H9 (cell line): ENCODE measurements around the gene PITPNB. TPM values are rescaled to one million over a fixed set of nuclear protein-coding genes. Genes with fewer than 3 reads are reported as not detected.

Source experiments
- DNase-seq: peaks from one replicate; pipeline ENCODE4 v3.0.0-alpha.2; 2017
- H2AFZ ChIP-seq: one replicate; pipeline ENCODE4 v1.6.1; 2013; ENCODE audit warnings: mild to moderate bottlenecking, low read length, control low read depth, moderate library complexity
- H2AK5ac ChIP-seq: 2 replicates; pipeline ENCODE4 v1.6.1; 2013; ENCODE audit warnings: low read length, control low read depth, mixed read lengths; ENCODE audit not compliant: insufficient read length
- H2BK120ac ChIP-seq: one replicate; pipeline ENCODE4 v1.6.1; 2013; ENCODE audit warnings: low read depth, mild to moderate bottlenecking, low read length, control low read depth, inconsistent platforms; ENCODE audit not compliant: poor library complexity, severe bottlenecking
- H2BK12ac ChIP-seq: 2 replicates; pipeline ENCODE4 v1.6.1; 2013; ENCODE audit warnings: low read length, control low read depth, mixed read lengths, low read depth; ENCODE audit not compliant: insufficient read length
- H2BK15ac ChIP-seq: 2 replicates; pipeline ENCODE4 v1.6.1; 2013; ENCODE audit warnings: low read depth, low read length, control low read depth
- H2BK20ac ChIP-seq: one replicate; pipeline ENCODE4 v1.6.1; 2013; ENCODE audit warnings: low read depth, mild to moderate bottlenecking, low read length, control low read depth, inconsistent platforms; ENCODE audit not compliant: poor library complexity, severe bottlenecking
- H2BK5ac ChIP-seq: 2 replicates; pipeline ENCODE4 v1.6.1; 2013; ENCODE audit warnings: low read length, control low read depth, mixed read lengths; ENCODE audit not compliant: insufficient read length
- H3K14ac ChIP-seq: 2 replicates; pipeline ENCODE4 v1.6.1; 2013; ENCODE audit warnings: low read length, control low read depth; ENCODE audit not compliant: insufficient read depth
- H3K18ac ChIP-seq: 2 replicates; pipeline ENCODE4 v1.6.1; 2013; ENCODE audit warnings: low read depth, mild to moderate bottlenecking, mixed read lengths, low read length, control low read depth; ENCODE audit not compliant: insufficient read length
- H3K23ac ChIP-seq: 2 replicates; pipeline ENCODE4 v1.6.1; 2013; ENCODE audit warnings: low read length, control low read depth, mixed read lengths, low read depth; ENCODE audit not compliant: insufficient read length
- H3K23me2 ChIP-seq: 2 replicates; pipeline ENCODE4 v1.6.1; 2013; ENCODE audit warnings: low read depth, mild to moderate bottlenecking, mixed read lengths, low read length, control low read depth; ENCODE audit not compliant: insufficient read length, poor library complexity, severe bottlenecking
- H3K27ac ChIP-seq: 2 replicates; pipeline ENCODE4 v1.5.1; 2013; ENCODE audit warnings: low read length, control low read depth, mixed read lengths, low read depth; ENCODE audit not compliant: insufficient read length
- H3K27me3 ChIP-seq: 2 replicates; pipeline ENCODE4 v1.6.1; 2013; ENCODE audit warnings: low read length, control low read depth, inconsistent platforms; ENCODE audit not compliant: insufficient read depth
- H3K4ac ChIP-seq: 2 replicates; pipeline ENCODE4 v1.6.1; 2013; ENCODE audit warnings: low read depth, mild to moderate bottlenecking, control low read depth, inconsistent platforms, low read length, moderate library complexity
- H3K4me1 ChIP-seq: 2 replicates; pipeline ENCODE4 v1.6.1; 2013; ENCODE audit warnings: low read length, control low read depth, inconsistent platforms; ENCODE audit not compliant: insufficient read depth
- H3K4me2 ChIP-seq: 2 replicates; pipeline ENCODE4 v1.6.1; 2013; ENCODE audit warnings: low read length, control low read depth, mixed read lengths; ENCODE audit not compliant: insufficient read length, insufficient read depth
- H3K56ac ChIP-seq: 2 replicates; pipeline ENCODE4 v1.6.1; 2013; ENCODE audit warnings: low read depth, mild to moderate bottlenecking, mixed read lengths, low read length, control low read depth; ENCODE audit not compliant: insufficient read length
- H3K79me1 ChIP-seq: 2 replicates; pipeline ENCODE4 v1.6.1; 2013; ENCODE audit warnings: low read depth, mild to moderate bottlenecking, moderate library complexity, low read length, control low read depth, inconsistent platforms; ENCODE audit not compliant: insufficient read depth, poor library complexity, severe bottlenecking
- H3K79me2 ChIP-seq: 2 replicates; pipeline ENCODE4 v1.6.1; 2013; ENCODE audit warnings: low read length, control low read depth, inconsistent platforms; ENCODE audit not compliant: insufficient read depth
- H3K9ac ChIP-seq: 2 replicates; pipeline ENCODE4 v1.6.1; 2013; ENCODE audit warnings: low read length, control low read depth, mixed read lengths; ENCODE audit not compliant: insufficient read length; ENCODE audit errors: extremely low read depth
- H3K9me3 ChIP-seq: one replicate; pipeline ENCODE4 v1.6.1; 2013; ENCODE audit warnings: low read depth, low read length, inconsistent platforms; ENCODE audit not compliant: control insufficient read depth
- H3T11ph ChIP-seq: one replicate; pipeline ENCODE4 v1.6.1; 2013; ENCODE audit warnings: mild to moderate bottlenecking, low read length, control low read depth, inconsistent platforms
- H4K20me1 ChIP-seq: one replicate; pipeline ENCODE4 v1.6.1; 2013; ENCODE audit not compliant: control insufficient read depth, insufficient read length, insufficient read depth
- H4K5ac ChIP-seq: 2 replicates; pipeline ENCODE4 v1.6.1; 2013; ENCODE audit warnings: low read depth, mild to moderate bottlenecking, mixed read lengths, low read length, control low read depth; ENCODE audit not compliant: insufficient read length
- H4K8ac ChIP-seq: replicated peaks from 2 replicates; pipeline ENCODE4 v1.6.1; 2013; ENCODE audit warnings: low read length, control low read depth, mixed read lengths, low read depth; ENCODE audit not compliant: insufficient read length
- H4K91ac ChIP-seq: 2 replicates; pipeline ENCODE4 v1.6.1; 2013; ENCODE audit warnings: low read depth, mild to moderate bottlenecking, moderate library complexity, mixed read lengths, low read length, control low read depth; ENCODE audit not compliant: insufficient read length
- H3K27ac Mint-ChIP-seq, 3 experiments: 2 replicates in 2 of 3; 3 replicates in 1 of 3; pipeline ENCODE4 v1.8.0; 2020 to 2021; ENCODE audit warnings: mixed read lengths in 3 of 3, mild to moderate bottlenecking in 1 of 3, moderate library complexity in 1 of 3
- H3K27me3 Mint-ChIP-seq: 2 replicates; pipeline ENCODE4 v1.8.0; 2021; ENCODE audit warnings: low read depth, mild to moderate bottlenecking, moderate library complexity, mixed read lengths
- H3K36me3 Mint-ChIP-seq, 3 experiments: 2 replicates in 2 of 3; 3 replicates in 1 of 3; pipeline ENCODE4 v1.8.0; 2020 to 2021; ENCODE audit warnings: low read depth in 3 of 3, mixed read lengths in 3 of 3; ENCODE audit not compliant: insufficient read depth in 1 of 3
- H3K4me1 Mint-ChIP-seq, 2 experiments: 2 replicates each; pipeline ENCODE4 v1.8.0; 2020; ENCODE audit warnings: mixed read lengths in 2 of 2
- H3K4me3 Mint-ChIP-seq, 2 experiments: 2 replicates in 1 of 2; 3 replicates in 1 of 2; pipeline ENCODE4 v1.8.0; 2020 to 2021; ENCODE audit warnings: mild to moderate bottlenecking in 2 of 2, mixed read lengths in 2 of 2, moderate library complexity in 1 of 2
- H3K9me3 Mint-ChIP-seq, 2 experiments: 2 replicates in 1 of 2; 3 replicates in 1 of 2; pipeline ENCODE4 v1.8.0; 2020; ENCODE audit warnings: mild to moderate bottlenecking in 2 of 2, mixed read lengths in 2 of 2, moderate library complexity in 1 of 2
- WGBS: extraction: QIAGEN DNeasy Blood & Tissue Kit; methylation state at CpG from one replicate; pipeline ENCODE4 v1.1.7; 2013; ENCODE audit warnings: missing lambda C conversion rate, low lambda C conversion rate, mixed read lengths; ENCODE audit not compliant: insufficient read length; ENCODE audit errors: extremely low coverage; 5-methylcytosine and 5-hydroxymethylcytosine counted together
- total RNA-seq: library from RNA; stranded (reverse); gene quantifications from 2 replicates; pipeline ENCODE4 v1.2.1, GENCODE V29; 2021
- TF ChIP-seq, protein P1 (sequence below): fragments of 200-600 bp; sonication (generic); conservative IDR thresholded peaks from 3 replicates; pipeline ENCODE4 v1.8.0; 2021; ENCODE audit warnings: antibody characterized with exemption, mild to moderate bottlenecking

Gene PITPNB
- total RNA-seq, 1 experiment from 2014 or later, result 106 TPM

DNA sequence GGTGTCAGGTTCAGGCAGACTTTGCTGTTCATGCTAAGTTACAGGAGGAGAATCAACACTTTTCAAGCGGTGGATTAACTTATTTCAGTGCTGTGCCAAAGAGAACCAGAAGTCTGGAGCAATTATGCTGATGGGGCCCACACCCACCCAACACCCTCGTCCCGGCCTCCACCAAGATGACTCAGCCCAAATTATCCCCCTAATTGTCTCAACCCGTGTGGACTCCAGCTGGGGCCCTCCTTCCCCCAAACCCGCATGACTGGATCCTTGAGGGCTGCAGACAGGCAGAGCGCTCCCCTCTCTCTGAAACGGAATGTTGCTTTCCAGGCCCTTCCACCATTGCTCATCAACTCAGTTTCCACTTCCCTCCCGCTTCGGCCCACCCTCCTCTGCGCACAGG, 82.9 kb downstream of the PITPNB start:
- H3K4me3 Mint-ChIP-seq, result no peak overlapping the region
- peak overlapping the region; percentile 48 to 86 (median 53); a peak in 5 of 7 replicates for H3K27ac Mint-ChIP-seq
- H3K4ac ChIP-seq, result no peak overlapping the region
- H2BK12ac ChIP-seq, result no peak overlapping the region
- H3K56ac ChIP-seq, result no peak overlapping the region
- no peak overlapping the region for H2BK15ac ChIP-seq
- no peak overlapping the region for H3K9ac ChIP-seq
- peak overlapping the region; percentile 24 for H3K14ac ChIP-seq
- no peak overlapping the region for H2AFZ ChIP-seq
- TF ChIP-seq, protein P1, sequence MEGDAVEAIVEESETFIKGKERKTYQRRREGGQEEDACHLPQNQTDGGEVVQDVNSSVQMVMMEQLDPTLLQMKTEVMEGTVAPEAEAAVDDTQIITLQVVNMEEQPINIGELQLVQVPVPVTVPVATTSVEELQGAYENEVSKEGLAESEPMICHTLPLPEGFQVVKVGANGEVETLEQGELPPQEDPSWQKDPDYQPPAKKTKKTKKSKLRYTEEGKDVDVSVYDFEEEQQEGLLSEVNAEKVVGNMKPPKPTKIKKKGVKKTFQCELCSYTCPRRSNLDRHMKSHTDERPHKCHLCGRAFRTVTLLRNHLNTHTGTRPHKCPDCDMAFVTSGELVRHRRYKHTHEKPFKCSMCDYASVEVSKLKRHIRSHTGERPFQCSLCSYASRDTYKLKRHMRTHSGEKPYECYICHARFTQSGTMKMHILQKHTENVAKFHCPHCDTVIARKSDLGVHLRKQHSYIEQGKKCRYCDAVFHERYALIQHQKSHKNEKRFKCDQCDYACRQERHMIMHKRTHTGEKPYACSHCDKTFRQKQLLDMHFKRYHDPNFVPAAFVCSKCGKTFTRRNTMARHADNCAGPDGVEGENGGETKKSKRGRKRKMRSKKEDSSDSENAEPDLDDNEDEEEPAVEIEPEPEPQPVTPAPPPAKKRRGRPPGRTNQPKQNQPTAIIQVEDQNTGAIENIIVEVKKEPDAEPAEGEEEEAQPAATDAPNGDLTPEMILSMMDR, result no peak
- no peak overlapping the region for H2BK5ac ChIP-seq
- no peaks in the 10 kb centered on the region for H3K79me1 ChIP-seq
- H3K23ac ChIP-seq, result no peak overlapping the region
- no peaks in the 10 kb centered on the region for H3K79me2 ChIP-seq
- no peak overlapping the region for H3K27ac ChIP-seq
- no CpG with 5 or more reads among the region's 10 CpGs for WGBS
- H3K27me3 Mint-ChIP-seq, result peaks cover 3% of the 10 kb centered on the region; the same call in 1 of the 2 replicates
- H4K20me1 ChIP-seq, result no peaks in the 10 kb centered on the region
- no peak for DNase-seq
- no peaks in the 10 kb centered on the region for H3K9me3 ChIP-seq
- no peak overlapping the region for H2BK120ac ChIP-seq
- no peaks in the 10 kb centered on the region for H3K23me2 ChIP-seq
- H3K4me1 ChIP-seq, result peaks cover 3% of the 10 kb centered on the region; the same call in 1 of the 2 replicates
- no peak overlapping the region for H2AK5ac ChIP-seq
- H4K8ac ChIP-seq, result no peak overlapping the region
- no peak overlapping the region for H2BK20ac ChIP-seq
- H3K9me3 Mint-ChIP-seq, result peaks cover 12 to 16% of the 10 kb centered on the region in 2 experiments
- H3K18ac ChIP-seq, result no peak overlapping the region
- no peaks in the 10 kb centered on the region for H3K27me3 ChIP-seq
- H3K36me3 Mint-ChIP-seq, result peaks cover 6 to 17% (median 8%) of the 10 kb centered on the region in 3 experiments
- no peak overlapping the region for H4K91ac ChIP-seq
- H3T11ph ChIP-seq, result no peak overlapping the region
- H4K5ac ChIP-seq, result no peak overlapping the region
- peaks cover 25 to 27% of the 10 kb centered on the region in 2 experiments for H3K4me1 Mint-ChIP-seq
- no peak overlapping the region for H3K4me2 ChIP-seq
